Coronary artery (tissue), 2 donors: ENCODE results near the gene ARFIP1.

Experiments used
- DNase-seq: peaks from one replicate; pipeline ENCODE4 v3.0.0-alpha.2; 2017; ENCODE audit warnings: low spot score
- H3K27ac ChIP-seq, 2 donors: fragments of 200-600 bp; sonication (generic); one replicate each; pipeline ENCODE4 v1.5.1; 2016 to 2019
- H3K4me3 ChIP-seq: fragments of 200-600 bp; sonication (generic); 2 replicates; pipeline ENCODE4 v1.5.1; 2016; ENCODE audit warnings: mild to moderate bottlenecking, moderate library complexity
- TF ChIP-seq, protein P1 (sequence below): fragments of 200-600 bp; sonication (generic); IDR thresholded peaks from one replicate; pipeline ENCODE4 v1.5.1; 2019; ENCODE audit warnings: antibody characterized with exemption

Gene ARFIP1

GRCh38 chr4:152927737-152928136, 148.0 kb downstream of the ARFIP1 start:
- no peak overlapping the region for H3K4me3 ChIP-seq
- TF ChIP-seq, protein P1, sequence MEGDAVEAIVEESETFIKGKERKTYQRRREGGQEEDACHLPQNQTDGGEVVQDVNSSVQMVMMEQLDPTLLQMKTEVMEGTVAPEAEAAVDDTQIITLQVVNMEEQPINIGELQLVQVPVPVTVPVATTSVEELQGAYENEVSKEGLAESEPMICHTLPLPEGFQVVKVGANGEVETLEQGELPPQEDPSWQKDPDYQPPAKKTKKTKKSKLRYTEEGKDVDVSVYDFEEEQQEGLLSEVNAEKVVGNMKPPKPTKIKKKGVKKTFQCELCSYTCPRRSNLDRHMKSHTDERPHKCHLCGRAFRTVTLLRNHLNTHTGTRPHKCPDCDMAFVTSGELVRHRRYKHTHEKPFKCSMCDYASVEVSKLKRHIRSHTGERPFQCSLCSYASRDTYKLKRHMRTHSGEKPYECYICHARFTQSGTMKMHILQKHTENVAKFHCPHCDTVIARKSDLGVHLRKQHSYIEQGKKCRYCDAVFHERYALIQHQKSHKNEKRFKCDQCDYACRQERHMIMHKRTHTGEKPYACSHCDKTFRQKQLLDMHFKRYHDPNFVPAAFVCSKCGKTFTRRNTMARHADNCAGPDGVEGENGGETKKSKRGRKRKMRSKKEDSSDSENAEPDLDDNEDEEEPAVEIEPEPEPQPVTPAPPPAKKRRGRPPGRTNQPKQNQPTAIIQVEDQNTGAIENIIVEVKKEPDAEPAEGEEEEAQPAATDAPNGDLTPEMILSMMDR = no peak
- no peak for DNase-seq
- no peak overlapping the region for H3K27ac ChIP-seq

DNA sequence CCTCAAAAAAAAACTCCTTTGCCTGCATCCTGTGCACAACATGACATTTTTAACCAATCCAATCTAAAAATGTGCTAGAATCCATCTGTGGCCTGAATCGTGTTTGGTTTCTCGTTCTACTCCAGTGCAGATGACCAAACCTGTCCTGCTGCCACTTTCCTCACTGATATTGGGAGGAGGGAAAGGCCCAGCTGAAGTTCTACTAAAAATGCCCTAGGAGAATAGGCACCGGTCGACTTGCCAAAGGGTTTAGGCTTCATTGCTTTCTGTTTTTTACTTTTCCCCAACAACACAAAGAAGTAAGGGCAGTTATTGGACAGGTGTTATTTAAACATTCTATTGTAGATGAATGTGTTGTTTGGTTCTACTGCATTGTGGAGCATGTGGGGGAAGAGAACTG, 148.5 kb downstream of the ARFIP1 start:
- no peak overlapping the region for H3K4me3 ChIP-seq

GRCh38 chr4:152929888-152930287, 150.1 kb downstream of the ARFIP1 start:
- TF ChIP-seq, protein P1 = no peak
- H3K27ac ChIP-seq = no peak overlapping the region

More for the DNA sequence above, 148.5 kb downstream of the ARFIP1 start:
- DNase-seq = no peak
- TF ChIP-seq, protein P1 = no peak
- no peak overlapping the region for H3K27ac ChIP-seq

DNA sequence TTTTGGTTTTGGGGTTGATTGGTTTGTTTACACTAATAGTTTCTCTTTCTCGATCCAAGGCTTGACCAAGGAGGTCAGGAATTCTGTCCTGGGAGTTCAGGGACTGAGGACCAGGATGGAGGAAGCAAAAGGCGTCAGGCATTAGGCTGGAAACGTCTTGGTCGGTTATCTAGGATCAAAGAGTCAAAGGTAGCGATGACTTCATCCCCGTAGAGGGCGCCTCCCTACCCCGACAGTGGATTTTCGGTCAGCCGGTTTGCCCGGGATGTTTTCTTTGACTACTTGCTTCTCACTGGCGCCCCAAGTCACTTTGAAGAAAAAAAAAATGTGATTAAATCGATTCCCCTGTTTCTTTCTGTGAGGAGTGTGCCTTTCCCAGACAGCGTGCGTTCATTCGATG, 155.4 kb downstream of the ARFIP1 start:
- TF ChIP-seq, protein P1 = no peak
- no peak overlapping the region for H3K4me3 ChIP-seq
- H3K27ac ChIP-seq = no peak overlapping the region
- no peak for DNase-seq

More at GRCh38 chr4:152929888-152930287, 150.1 kb downstream of the ARFIP1 start:
- no peak for DNase-seq
- H3K4me3 ChIP-seq = no peak overlapping the region

GRCh38 chr4:152935631-152936445, 156.1 kb downstream of the ARFIP1 start, which contains the start of gene FHDC1:
FHDC1 (plus strand) TSS chr4:152936323; CDS start chr4:152943058, 6,735 bp downstream.
- Histone ChIP-seq H3K4me3 (peak within 1 kb of the TSS; percentile 81), H3K27ac (no peak within 1 kb of the TSS)
- TF ChIP-seq, protein P1 = no peak
- no peak for DNase-seq

GRCh38 chr4:152936446-152937335, 156.9 kb downstream of the ARFIP1 start:
- Histone ChIP-seq H3K4me3 (peak overlapping the region; percentile 81), H3K27ac (no peak overlapping the region)
- DNase-seq = no peak
- TF ChIP-seq, protein P1 = no peak
